H9 (cell line): ENCODE data around the gene ADAM23. TPM values are rescaled to one million over a fixed set of nuclear protein-coding genes. Genes with fewer than 3 reads are reported as not detected.

Experiments used
- DNase-seq: peaks from one replicate; pipeline ENCODE4 v3.0.0-alpha.2; 2017
- H2AFZ ChIP-seq: one replicate; pipeline ENCODE4 v1.6.1; 2013; ENCODE audit warnings: mild to moderate bottlenecking, low read length, control low read depth, moderate library complexity
- H2AK5ac ChIP-seq: 2 replicates; pipeline ENCODE4 v1.6.1; 2013; ENCODE audit warnings: low read length, control low read depth, mixed read lengths; ENCODE audit not compliant: insufficient read length
- H2BK120ac ChIP-seq: one replicate; pipeline ENCODE4 v1.6.1; 2013; ENCODE audit warnings: low read depth, mild to moderate bottlenecking, low read length, control low read depth, inconsistent platforms; ENCODE audit not compliant: poor library complexity, severe bottlenecking
- H2BK12ac ChIP-seq: 2 replicates; pipeline ENCODE4 v1.6.1; 2013; ENCODE audit warnings: low read length, control low read depth, mixed read lengths, low read depth; ENCODE audit not compliant: insufficient read length
- H2BK15ac ChIP-seq: 2 replicates; pipeline ENCODE4 v1.6.1; 2013; ENCODE audit warnings: low read depth, low read length, control low read depth
- H2BK20ac ChIP-seq: one replicate; pipeline ENCODE4 v1.6.1; 2013; ENCODE audit warnings: low read depth, mild to moderate bottlenecking, low read length, control low read depth, inconsistent platforms; ENCODE audit not compliant: poor library complexity, severe bottlenecking
- H2BK5ac ChIP-seq: 2 replicates; pipeline ENCODE4 v1.6.1; 2013; ENCODE audit warnings: low read length, control low read depth, mixed read lengths; ENCODE audit not compliant: insufficient read length
- H3K14ac ChIP-seq: 2 replicates; pipeline ENCODE4 v1.6.1; 2013; ENCODE audit warnings: low read length, control low read depth; ENCODE audit not compliant: insufficient read depth
- H3K18ac ChIP-seq: 2 replicates; pipeline ENCODE4 v1.6.1; 2013; ENCODE audit warnings: low read depth, mild to moderate bottlenecking, mixed read lengths, low read length, control low read depth; ENCODE audit not compliant: insufficient read length
- H3K23ac ChIP-seq: 2 replicates; pipeline ENCODE4 v1.6.1; 2013; ENCODE audit warnings: low read length, control low read depth, mixed read lengths, low read depth; ENCODE audit not compliant: insufficient read length
- H3K23me2 ChIP-seq: 2 replicates; pipeline ENCODE4 v1.6.1; 2013; ENCODE audit warnings: low read depth, mild to moderate bottlenecking, mixed read lengths, low read length, control low read depth; ENCODE audit not compliant: insufficient read length, poor library complexity, severe bottlenecking
- H3K27ac ChIP-seq: 2 replicates; pipeline ENCODE4 v1.5.1; 2013; ENCODE audit warnings: low read length, control low read depth, mixed read lengths, low read depth; ENCODE audit not compliant: insufficient read length
- H3K27me3 ChIP-seq: 2 replicates; pipeline ENCODE4 v1.6.1; 2013; ENCODE audit warnings: low read length, control low read depth, inconsistent platforms; ENCODE audit not compliant: insufficient read depth
- H3K4ac ChIP-seq: 2 replicates; pipeline ENCODE4 v1.6.1; 2013; ENCODE audit warnings: low read depth, mild to moderate bottlenecking, control low read depth, inconsistent platforms, low read length, moderate library complexity
- H3K4me1 ChIP-seq: 2 replicates; pipeline ENCODE4 v1.6.1; 2013; ENCODE audit warnings: low read length, control low read depth, inconsistent platforms; ENCODE audit not compliant: insufficient read depth
- H3K4me2 ChIP-seq: 2 replicates; pipeline ENCODE4 v1.6.1; 2013; ENCODE audit warnings: low read length, control low read depth, mixed read lengths; ENCODE audit not compliant: insufficient read length, insufficient read depth
- H3K56ac ChIP-seq: 2 replicates; pipeline ENCODE4 v1.6.1; 2013; ENCODE audit warnings: low read depth, mild to moderate bottlenecking, mixed read lengths, low read length, control low read depth; ENCODE audit not compliant: insufficient read length
- H3K79me1 ChIP-seq: 2 replicates; pipeline ENCODE4 v1.6.1; 2013; ENCODE audit warnings: low read depth, mild to moderate bottlenecking, moderate library complexity, low read length, control low read depth, inconsistent platforms; ENCODE audit not compliant: insufficient read depth, poor library complexity, severe bottlenecking
- H3K79me2 ChIP-seq: 2 replicates; pipeline ENCODE4 v1.6.1; 2013; ENCODE audit warnings: low read length, control low read depth, inconsistent platforms; ENCODE audit not compliant: insufficient read depth
- H3K9ac ChIP-seq: 2 replicates; pipeline ENCODE4 v1.6.1; 2013; ENCODE audit warnings: low read length, control low read depth, mixed read lengths; ENCODE audit not compliant: insufficient read length; ENCODE audit errors: extremely low read depth
- H3K9me3 ChIP-seq: one replicate; pipeline ENCODE4 v1.6.1; 2013; ENCODE audit warnings: low read depth, low read length, inconsistent platforms; ENCODE audit not compliant: control insufficient read depth
- H3T11ph ChIP-seq: one replicate; pipeline ENCODE4 v1.6.1; 2013; ENCODE audit warnings: mild to moderate bottlenecking, low read length, control low read depth, inconsistent platforms
- H4K20me1 ChIP-seq: one replicate; pipeline ENCODE4 v1.6.1; 2013; ENCODE audit not compliant: control insufficient read depth, insufficient read length, insufficient read depth
- H4K5ac ChIP-seq: 2 replicates; pipeline ENCODE4 v1.6.1; 2013; ENCODE audit warnings: low read depth, mild to moderate bottlenecking, mixed read lengths, low read length, control low read depth; ENCODE audit not compliant: insufficient read length
- H4K8ac ChIP-seq: replicated peaks from 2 replicates; pipeline ENCODE4 v1.6.1; 2013; ENCODE audit warnings: low read length, control low read depth, mixed read lengths, low read depth; ENCODE audit not compliant: insufficient read length
- H4K91ac ChIP-seq: 2 replicates; pipeline ENCODE4 v1.6.1; 2013; ENCODE audit warnings: low read depth, mild to moderate bottlenecking, moderate library complexity, mixed read lengths, low read length, control low read depth; ENCODE audit not compliant: insufficient read length
- H3K27ac Mint-ChIP-seq, 3 experiments: 2 replicates in 2 of 3; 3 replicates in 1 of 3; pipeline ENCODE4 v1.8.0; 2020 to 2021; ENCODE audit warnings: mixed read lengths in 3 of 3, mild to moderate bottlenecking in 1 of 3, moderate library complexity in 1 of 3
- H3K27me3 Mint-ChIP-seq: 2 replicates; pipeline ENCODE4 v1.8.0; 2021; ENCODE audit warnings: low read depth, mild to moderate bottlenecking, moderate library complexity, mixed read lengths
- H3K36me3 Mint-ChIP-seq, 3 experiments: 2 replicates in 2 of 3; 3 replicates in 1 of 3; pipeline ENCODE4 v1.8.0; 2020 to 2021; ENCODE audit warnings: low read depth in 3 of 3, mixed read lengths in 3 of 3; ENCODE audit not compliant: insufficient read depth in 1 of 3
- H3K4me1 Mint-ChIP-seq, 2 experiments: 2 replicates each; pipeline ENCODE4 v1.8.0; 2020; ENCODE audit warnings: mixed read lengths in 2 of 2
- H3K4me3 Mint-ChIP-seq, 2 experiments: 2 replicates in 1 of 2; 3 replicates in 1 of 2; pipeline ENCODE4 v1.8.0; 2020 to 2021; ENCODE audit warnings: mild to moderate bottlenecking in 2 of 2, mixed read lengths in 2 of 2, moderate library complexity in 1 of 2
- H3K9me3 Mint-ChIP-seq, 2 experiments: 2 replicates in 1 of 2; 3 replicates in 1 of 2; pipeline ENCODE4 v1.8.0; 2020; ENCODE audit warnings: mild to moderate bottlenecking in 2 of 2, mixed read lengths in 2 of 2, moderate library complexity in 1 of 2
- CTCF ChIP-seq: fragments of 200-600 bp; sonication (generic); conservative IDR thresholded peaks from 3 replicates; pipeline ENCODE4 v1.8.0; 2021; ENCODE audit warnings: antibody characterized with exemption, mild to moderate bottlenecking
- WGBS: extraction: QIAGEN DNeasy Blood & Tissue Kit; methylation state at CpG from one replicate; pipeline ENCODE4 v1.1.7; 2013; ENCODE audit warnings: missing lambda C conversion rate, low lambda C conversion rate, mixed read lengths; ENCODE audit not compliant: insufficient read length; ENCODE audit errors: extremely low coverage; 5-methylcytosine and 5-hydroxymethylcytosine counted together
- total RNA-seq: library from RNA; stranded (reverse); gene quantifications from 2 replicates; pipeline ENCODE4 v1.2.1, GENCODE V29; 2021

Gene ADAM23
- total RNA-seq, 1 experiment from 2014 or later: 21.4 TPM

DNA sequence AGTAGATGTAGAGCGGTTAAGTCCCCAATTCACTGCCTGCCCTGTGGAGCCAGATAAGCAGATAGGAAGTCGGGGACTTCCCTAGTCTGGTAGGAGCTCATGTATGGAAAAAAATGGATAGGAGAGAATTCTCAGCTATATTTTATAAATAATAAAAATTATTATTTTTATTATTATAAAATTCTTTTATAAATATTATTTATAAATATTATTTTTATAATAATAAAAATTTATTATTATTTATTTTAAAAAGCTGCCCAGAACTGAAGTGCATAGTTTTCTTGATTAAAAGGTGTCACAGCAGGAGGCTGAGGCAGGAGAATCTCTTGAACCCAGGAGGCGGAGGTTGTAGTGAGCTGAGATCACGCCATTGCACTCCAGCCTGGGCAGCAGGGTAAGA, 97.4 kb downstream of the ADAM23 start:
- Histone ChIP-seq H3K4me2 (no peak overlapping the region), H4K8ac (no peak overlapping the region), H3K23ac (no peak overlapping the region), H3K27me3 (no peaks in the 10 kb centered on the region), H3K9ac (no peak overlapping the region), H4K5ac (no peak overlapping the region), H3K79me1 (no peaks in the 10 kb centered on the region), H3K56ac (no peak overlapping the region), H3T11ph (no peak overlapping the region), H3K23me2 (no peaks in the 10 kb centered on the region), H3K4ac (no peak overlapping the region), H2BK15ac (no peak overlapping the region), H2BK120ac (no peak overlapping the region), H2AK5ac (no peak overlapping the region), H2BK12ac (no peak overlapping the region), H3K4me1 (no peaks in the 10 kb centered on the region; the same call in 1 of the 2 replicates), H2AFZ (no peak overlapping the region), H4K91ac (no peak overlapping the region), H2BK5ac (no peak overlapping the region), H4K20me1 (no peaks in the 10 kb centered on the region), H3K14ac (no peak overlapping the region), H3K18ac (no peak overlapping the region), H3K27ac (no peak overlapping the region), H3K9me3 (no peaks in the 10 kb centered on the region), H3K79me2 (no peaks in the 10 kb centered on the region), H2BK20ac (no peak overlapping the region)
- no peak for DNase-seq
- H3K4me3 Mint-ChIP-seq: no peak overlapping the region
- H3K36me3 Mint-ChIP-seq: peaks cover 0 to 8% (median 0%) of the 10 kb centered on the region in 3 experiments; a peak in 3 of 7 replicates
- no peaks in the 10 kb centered on the region for H3K27me3 Mint-ChIP-seq
- no peaks in the 10 kb centered on the region for H3K4me1 Mint-ChIP-seq
- no peak overlapping the region for H3K27ac Mint-ChIP-seq
- H3K9me3 Mint-ChIP-seq: no peaks in the 10 kb centered on the region
- no peak for TF ChIP-seq CTCF
- WGBS: no CpG with 5 or more reads among the region's 4 CpGs
